GM23338 (cell line): ENCODE measurements around the gene RRP12. TPM values are rescaled to one million over a fixed set of nuclear protein-coding genes. Genes with fewer than 3 reads are reported as not detected.

Source experiments
- ATAC-seq: fragments of 200-7000 bp; cut with Tn5 transposase; 3 replicates; pipeline ENCODE4 v1.9.1; 2020
- DNase-seq: peaks from one replicate; pipeline ENCODE4 v3.0.0-alpha.2; 2015; ENCODE audit warnings: low spot score
- H2AFZ ChIP-seq: fragments of 200-600 bp; sonication (generic); 2 replicates; pipeline ENCODE4 v1.8.0; 2016; ENCODE audit warnings: antibody characterized with exemption, mild to moderate bottlenecking, moderate library complexity
- H3F3A ChIP-seq: fragments of 200-600 bp; sonication (generic); replicated peaks from 2 replicates; pipeline ENCODE4 v1.8.0; 2017; ENCODE audit warnings: antibody characterized with exemption, mixed run types, low read depth
- H3K27ac ChIP-seq: fragments of 200-600 bp; sonication (generic); 2 replicates; pipeline ENCODE4 v1.6.1; 2016; ENCODE audit warnings: low read depth
- H3K27me3 ChIP-seq: fragments of 200-600 bp; sonication (generic); 2 replicates; pipeline ENCODE4 v1.8.0; 2016; ENCODE audit warnings: mild to moderate bottlenecking, mixed run types, moderate library complexity; ENCODE audit not compliant: insufficient read depth
- H3K36me3 ChIP-seq: fragments of 200-600 bp; sonication (generic); 2 replicates; pipeline ENCODE4 v1.8.0; 2016; ENCODE audit warnings: mild to moderate bottlenecking; ENCODE audit not compliant: insufficient read depth
- H3K4me1 ChIP-seq: fragments of 200-600 bp; sonication (generic); 2 replicates; pipeline ENCODE4 v1.8.0; 2016; ENCODE audit warnings: mild to moderate bottlenecking, moderate library complexity; ENCODE audit not compliant: insufficient read depth
- H3K4me2 ChIP-seq: fragments of 200-600 bp; sonication (generic); 2 replicates; pipeline ENCODE4 v1.7.1; 2017; ENCODE audit warnings: mixed run types
- H3K4me3 ChIP-seq: fragments of 200-600 bp; sonication (generic); 2 replicates; pipeline ENCODE4 v1.6.1; 2016; ENCODE audit warnings: mixed run types
- H3K79me2 ChIP-seq: fragments of 200-600 bp; sonication (generic); replicated peaks from 2 replicates; pipeline ENCODE4 v1.8.0; 2017; ENCODE audit warnings: mild to moderate bottlenecking; ENCODE audit not compliant: insufficient read depth
- H3K9me2 ChIP-seq: fragments of 200-600 bp; sonication (generic); 2 replicates; pipeline ENCODE4 v1.8.0; 2017; ENCODE audit not compliant: insufficient read depth
- H4K20me1 ChIP-seq: fragments of 200-600 bp; sonication (generic); replicated peaks from 2 replicates; pipeline ENCODE4 v1.8.0; 2017; ENCODE audit warnings: mild to moderate bottlenecking; ENCODE audit not compliant: insufficient read depth
- H3K27ac Mint-ChIP-seq: 2 replicates; pipeline ENCODE4 v1.8.0; 2020; ENCODE audit warnings: inconsistent platforms, mild to moderate bottlenecking, moderate library complexity, mixed read lengths
- H3K27me3 Mint-ChIP-seq: 3 replicates; pipeline ENCODE4 v1.8.0; 2022; ENCODE audit warnings: low read depth, mild to moderate bottlenecking, moderate library complexity, mixed read lengths, inconsistent platforms; ENCODE audit not compliant: insufficient read depth, poor library complexity
- H3K36me3 Mint-ChIP-seq: 3 replicates; pipeline ENCODE4 v1.8.0; 2021; ENCODE audit warnings: low read depth, mild to moderate bottlenecking, inconsistent platforms, moderate library complexity, mixed read lengths
- H3K4me1 Mint-ChIP-seq: 3 replicates; pipeline ENCODE4 v1.8.0; 2020; ENCODE audit warnings: mild to moderate bottlenecking, inconsistent platforms, mixed read lengths
- H3K4me3 Mint-ChIP-seq: 3 replicates; pipeline ENCODE4 v1.8.0; 2021; ENCODE audit warnings: moderate library complexity, mild to moderate bottlenecking, inconsistent platforms, mixed read lengths
- H3K9me3 Mint-ChIP-seq: 3 replicates; pipeline ENCODE4 v1.8.0; 2020; ENCODE audit warnings: moderate library complexity, mild to moderate bottlenecking, inconsistent platforms, mixed read lengths
- CREB1 ChIP-seq: fragments of 250-450 bp; sonication (Bioruptor Pico); IDR thresholded peaks from 2 replicates; pipeline ENCODE4 v1.5.0; 2020; ENCODE audit warnings: low read depth, mild to moderate bottlenecking, moderate library complexity
- CTCF ChIP-seq, 2 experiments: fragments of 200-600 bp in 1 of 2; sonication (generic) in 1 of 2; conservative IDR thresholded peaks; 2 replicates each; pipeline versions ENCODE4 v1.5.1 to v1.6.1; 2016 to 2017; ENCODE audit warnings: antibody characterized with exemption in 2 of 2, low read depth in 2 of 2, mild to moderate bottlenecking in 2 of 2, moderate library complexity in 1 of 2
- ETS1 ChIP-seq: IDR thresholded peaks from 2 replicates; pipeline ENCODE4 v1.6.1; 2016; ENCODE audit warnings: antibody characterized with exemption
- EZH2 ChIP-seq: fragments of 200-600 bp; sonication (generic); IDR thresholded peaks from one replicate; pipeline ENCODE4 v1.8.0; 2017; ENCODE audit warnings: antibody characterized with exemption, mild to moderate bottlenecking, low read depth; ENCODE audit not compliant: unreplicated experiment
- EZH2phosphoT487 ChIP-seq: fragments of 200-600 bp; sonication (generic); IDR thresholded peaks from one replicate; pipeline ENCODE4 v1.8.1; 2018; ENCODE audit warnings: antibody characterized with exemption; ENCODE audit not compliant: unreplicated experiment
- JUNB ChIP-seq: IDR thresholded peaks from one replicate; pipeline ENCODE4 v1.6.1; 2016; ENCODE audit warnings: antibody characterized with exemption; ENCODE audit not compliant: unreplicated experiment
- NANOG ChIP-seq: IDR thresholded peaks from 2 replicates; pipeline ENCODE4 v1.6.1; 2016; ENCODE audit warnings: antibody characterized with exemption, borderline replicate concordance
- POLR2AphosphoS5 ChIP-seq: IDR thresholded peaks from 2 replicates; pipeline ENCODE4 v1.6.1; 2016; ENCODE audit warnings: antibody characterized with exemption, low read depth
- REST ChIP-seq: IDR thresholded peaks from one replicate; pipeline ENCODE4 v1.6.1; 2018; ENCODE audit warnings: antibody characterized with exemption; ENCODE audit not compliant: unreplicated experiment
- STAT1 ChIP-seq: IDR thresholded peaks from one replicate; pipeline ENCODE4 v1.6.1; 2016; ENCODE audit warnings: antibody characterized with exemption; ENCODE audit not compliant: unreplicated experiment
- ZNF114 ChIP-seq: fragments of 250-450 bp; sonication (Bioruptor Pico); IDR thresholded peaks from 2 replicates; pipeline ENCODE4 v1.5.0; 2020; ENCODE audit warnings: mild to moderate bottlenecking, moderate library complexity
- ZNF331 ChIP-seq: fragments of 250-450 bp; sonication (Bioruptor Pico); IDR thresholded peaks from 2 replicates; pipeline ENCODE4 v1.5.0; 2020; ENCODE audit warnings: low read depth, mild to moderate bottlenecking, moderate library complexity
- polyA plus RNA-seq: library from polyadenylated mRNA; unstranded; fragments of >200 nt; fragmentation: Nextera tagmentation; extraction: Ambion mirVana; gene quantifications from 2 replicates; pipeline ENCODE4 v1.2.1, GENCODE V29; 2016
- total RNA-seq: library from RNA; depleted of rRNA; stranded (reverse); fragments of >200 nt; shearing (Covaris generic); gene quantifications from 2 replicates; pipeline ENCODE4 v1.2.3, GENCODE V29; 2014
- TF ChIP-seq, protein P1 (sequence below): fragments of 250-450 bp; sonication (Bioruptor Pico); IDR thresholded peaks from 2 replicates; pipeline ENCODE4 v1.5.0; 2020; ENCODE audit warnings: mild to moderate bottlenecking, moderate library complexity

The RRP12 gene
- total and polyA plus RNA-seq, 2 experiments from 2014 or later, result 53.4 to 62.6 TPM

GRCh38 chr10:97384641-97385040, 16.5 kb downstream of the RRP12 start:
- peaks cover 20% of the 10 kb centered on the region for H3K36me3 ChIP-seq
- H3K4me2 ChIP-seq, result no peak overlapping the region

More at GRCh38 chr10:97384641-97385040, 16.5 kb downstream of the RRP12 start:
- no peak for TF ChIP-seq ZNF331 (CRISPR knock-in tag)
- no peak for TF ChIP-seq EZH2phosphoT487
- TF ChIP-seq, protein P1, sequence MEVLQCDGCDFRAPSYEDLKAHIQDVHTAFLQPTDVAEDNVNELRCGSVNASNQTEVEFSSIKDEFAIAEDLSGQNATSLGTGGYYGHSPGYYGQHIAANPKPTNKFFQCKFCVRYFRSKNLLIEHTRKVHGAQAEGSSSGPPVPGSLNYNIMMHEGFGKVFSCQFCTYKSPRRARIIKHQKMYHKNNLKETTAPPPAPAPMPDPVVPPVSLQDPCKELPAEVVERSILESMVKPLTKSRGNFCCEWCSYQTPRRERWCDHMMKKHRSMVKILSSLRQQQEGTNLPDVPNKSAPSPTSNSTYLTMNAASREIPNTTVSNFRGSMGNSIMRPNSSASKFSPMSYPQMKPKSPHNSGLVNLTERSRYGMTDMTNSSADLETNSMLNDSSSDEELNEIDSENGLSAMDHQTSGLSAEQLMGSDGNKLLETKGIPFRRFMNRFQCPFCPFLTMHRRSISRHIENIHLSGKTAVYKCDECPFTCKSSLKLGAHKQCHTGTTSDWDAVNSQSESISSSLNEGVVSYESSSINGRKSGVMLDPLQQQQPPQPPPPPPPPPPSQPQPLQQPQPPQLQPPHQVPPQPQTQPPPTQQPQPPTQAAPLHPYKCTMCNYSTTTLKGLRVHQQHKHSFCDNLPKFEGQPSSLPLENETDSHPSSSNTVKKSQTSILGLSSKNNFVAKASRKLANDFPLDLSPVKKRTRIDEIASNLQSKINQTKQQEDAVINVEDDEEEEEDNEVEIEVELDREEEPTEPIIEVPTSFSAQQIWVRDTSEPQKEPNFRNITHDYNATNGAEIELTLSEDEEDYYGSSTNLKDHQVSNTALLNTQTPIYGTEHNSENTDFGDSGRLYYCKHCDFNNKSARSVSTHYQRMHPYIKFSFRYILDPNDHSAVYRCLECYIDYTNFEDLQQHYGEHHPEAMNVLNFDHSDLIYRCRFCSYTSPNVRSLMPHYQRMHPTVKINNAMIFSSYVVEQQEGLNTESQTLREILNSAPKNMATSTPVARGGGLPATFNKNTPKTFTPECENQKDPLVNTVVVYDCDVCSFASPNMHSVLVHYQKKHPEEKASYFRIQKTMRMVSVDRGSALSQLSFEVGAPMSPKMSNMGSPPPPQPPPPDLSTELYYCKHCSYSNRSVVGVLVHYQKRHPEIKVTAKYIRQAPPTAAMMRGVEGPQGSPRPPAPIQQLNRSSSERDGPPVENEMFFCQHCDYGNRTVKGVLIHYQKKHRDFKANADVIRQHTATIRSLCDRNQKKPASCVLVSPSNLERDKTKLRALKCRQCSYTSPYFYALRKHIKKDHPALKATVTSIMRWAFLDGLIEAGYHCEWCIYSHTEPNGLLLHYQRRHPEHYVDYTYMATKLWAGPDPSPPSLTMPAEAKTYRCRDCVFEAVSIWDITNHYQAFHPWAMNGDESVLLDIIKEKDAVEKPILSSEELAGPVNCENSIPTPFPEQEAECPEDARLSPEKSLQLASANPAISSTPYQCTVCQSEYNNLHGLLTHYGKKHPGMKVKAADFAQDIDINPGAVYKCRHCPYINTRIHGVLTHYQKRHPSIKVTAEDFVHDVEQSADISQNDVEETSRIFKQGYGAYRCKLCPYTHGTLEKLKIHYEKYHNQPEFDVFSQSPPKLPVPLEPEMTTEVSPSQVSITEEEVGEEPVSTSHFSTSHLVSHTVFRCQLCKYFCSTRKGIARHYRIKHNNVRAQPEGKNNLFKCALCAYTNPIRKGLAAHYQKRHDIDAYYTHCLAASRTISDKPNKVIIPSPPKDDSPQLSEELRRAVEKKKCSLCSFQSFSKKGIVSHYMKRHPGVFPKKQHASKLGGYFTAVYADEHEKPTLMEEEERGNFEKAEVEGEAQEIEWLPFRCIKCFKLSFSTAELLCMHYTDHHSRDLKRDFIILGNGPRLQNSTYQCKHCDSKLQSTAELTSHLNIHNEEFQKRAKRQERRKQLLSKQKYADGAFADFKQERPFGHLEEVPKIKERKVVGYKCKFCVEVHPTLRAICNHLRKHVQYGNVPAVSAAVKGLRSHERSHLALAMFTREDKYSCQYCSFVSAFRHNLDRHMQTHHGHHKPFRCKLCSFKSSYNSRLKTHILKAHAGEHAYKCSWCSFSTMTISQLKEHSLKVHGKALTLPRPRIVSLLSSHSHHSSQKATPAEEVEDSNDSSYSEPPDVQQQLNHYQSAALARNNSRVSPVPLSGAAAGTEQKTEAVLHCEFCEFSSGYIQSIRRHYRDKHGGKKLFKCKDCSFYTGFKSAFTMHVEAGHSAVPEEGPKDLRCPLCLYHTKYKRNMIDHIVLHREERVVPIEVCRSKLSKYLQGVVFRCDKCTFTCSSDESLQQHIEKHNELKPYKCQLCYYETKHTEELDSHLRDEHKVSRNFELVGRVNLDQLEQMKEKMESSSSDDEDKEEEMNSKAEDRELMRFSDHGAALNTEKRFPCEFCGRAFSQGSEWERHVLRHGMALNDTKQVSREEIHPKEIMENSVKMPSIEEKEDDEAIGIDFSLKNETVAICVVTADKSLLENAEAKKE (CRISPR knock-in tag), result no peak
- no peak for TF ChIP-seq EZH2
- TF ChIP-seq JUNB, result no peak
- TF ChIP-seq POLR2AphosphoS5, result no peak
- TF ChIP-seq ZNF114 (CRISPR knock-in tag), result no peak
- TF ChIP-seq REST, result no peak
- TF ChIP-seq CTCF (conservative IDR thresholded peaks at IDR 0.05; ENCODE audit: low read depth in 2 of 2), result no peak
- no peak for TF ChIP-seq ETS1
- no peak for TF ChIP-seq STAT1
- TF ChIP-seq NANOG, result no peak
- no peak for TF ChIP-seq CREB1 (CRISPR knock-in tag)
- Histone ChIP-seq H3K4me3 (no peak overlapping the region), H3K27me3 (no peaks in the 10 kb centered on the region), H3K9me2 (no peaks in the 10 kb centered on the region), H3K79me2 (no peaks in the 10 kb centered on the region), H3K27ac (no peak overlapping the region), H4K20me1 (no peaks in the 10 kb centered on the region), H3K4me1 (no peaks in the 10 kb centered on the region), H2AFZ (no peak overlapping the region), H3F3A (0 out of 2 replicates have a peak, but pooled peaks cover 5% of the 10 kb centered on the region)
- H3K36me3 Mint-ChIP-seq, result peaks cover 67% of the 10 kb centered on the region
- H3K4me3 Mint-ChIP-seq, result no peak overlapping the region
- no peaks in the 10 kb centered on the region for H3K4me1 Mint-ChIP-seq
- H3K9me3 Mint-ChIP-seq, result no peaks in the 10 kb centered on the region
- H3K27ac Mint-ChIP-seq, result no peak overlapping the region
- no peak for ATAC-seq
- peaks cover 2% of the 10 kb centered on the region for H3K27me3 Mint-ChIP-seq
- no peak for DNase-seq
